HFFc6 (cell line): ENCODE results near the gene CADPS2. TPM values are rescaled to one million over a fixed set of nuclear protein-coding genes. Genes with fewer than 3 reads are reported as not detected.

ENCODE experiments used
- DNase-seq: peaks from one replicate; pipeline ENCODE4 v3.0.0-alpha.2; 2018
- H3K27ac Mint-ChIP-seq: 2 replicates; pipeline ENCODE4 v1.8.0; 2020; ENCODE audit warnings: mild to moderate bottlenecking, mixed read lengths
- H3K27me3 Mint-ChIP-seq: 2 replicates; pipeline ENCODE4 v1.8.0; 2021; ENCODE audit warnings: mild to moderate bottlenecking, moderate library complexity, mixed read lengths; ENCODE audit not compliant: insufficient read depth
- H3K36me3 Mint-ChIP-seq: 2 replicates; pipeline ENCODE4 v1.8.0; 2021; ENCODE audit warnings: low read depth, mixed read lengths
- H3K4me1 Mint-ChIP-seq: 2 replicates; pipeline ENCODE4 v1.8.0; 2020; ENCODE audit warnings: low read depth, mixed read lengths
- H3K4me3 Mint-ChIP-seq: 2 replicates; pipeline ENCODE4 v1.8.0; 2020; ENCODE audit warnings: mild to moderate bottlenecking, moderate library complexity, mixed read lengths
- H3K9me3 Mint-ChIP-seq: 2 replicates; pipeline ENCODE4 v1.8.0; 2020; ENCODE audit warnings: mild to moderate bottlenecking, mixed read lengths
- total RNA-seq, 6 experiments: library from RNA; stranded (reverse); fragmentation: NEBNext Ultra II Directional; extraction: Animal tissue kit (Norgen Biotek cat#: 25700); gene quantifications; 2 replicates in 1 of 6; 3 replicates in 5 of 6; pipeline ENCODE4 v1.2.3, GENCODE V29; 2021
- TF ChIP-seq, protein P1 (sequence below): fragments of 200-600 bp; sonication (generic); IDR thresholded peaks from 2 replicates; pipeline ENCODE4 v1.5.0; 2021; ENCODE audit warnings: antibody characterized with exemption, mild to moderate bottlenecking

The CADPS2 gene
- total RNA-seq, 6 experiments from 2014 or later, result not detected

- no peaks in the 10 kb centered on the region for H3K27me3 Mint-ChIP-seq
- H3K4me1 Mint-ChIP-seq, result no peaks in the 10 kb centered on the region
- peaks cover 9% of the 10 kb centered on the region; the same call in 1 of the 2 replicates for H3K9me3 Mint-ChIP-seq
- no peaks in the 10 kb centered on the region for H3K36me3 Mint-ChIP-seq
- DNase-seq, result no peak
- no peak overlapping the region for H3K27ac Mint-ChIP-seq
- TF ChIP-seq, protein P1, sequence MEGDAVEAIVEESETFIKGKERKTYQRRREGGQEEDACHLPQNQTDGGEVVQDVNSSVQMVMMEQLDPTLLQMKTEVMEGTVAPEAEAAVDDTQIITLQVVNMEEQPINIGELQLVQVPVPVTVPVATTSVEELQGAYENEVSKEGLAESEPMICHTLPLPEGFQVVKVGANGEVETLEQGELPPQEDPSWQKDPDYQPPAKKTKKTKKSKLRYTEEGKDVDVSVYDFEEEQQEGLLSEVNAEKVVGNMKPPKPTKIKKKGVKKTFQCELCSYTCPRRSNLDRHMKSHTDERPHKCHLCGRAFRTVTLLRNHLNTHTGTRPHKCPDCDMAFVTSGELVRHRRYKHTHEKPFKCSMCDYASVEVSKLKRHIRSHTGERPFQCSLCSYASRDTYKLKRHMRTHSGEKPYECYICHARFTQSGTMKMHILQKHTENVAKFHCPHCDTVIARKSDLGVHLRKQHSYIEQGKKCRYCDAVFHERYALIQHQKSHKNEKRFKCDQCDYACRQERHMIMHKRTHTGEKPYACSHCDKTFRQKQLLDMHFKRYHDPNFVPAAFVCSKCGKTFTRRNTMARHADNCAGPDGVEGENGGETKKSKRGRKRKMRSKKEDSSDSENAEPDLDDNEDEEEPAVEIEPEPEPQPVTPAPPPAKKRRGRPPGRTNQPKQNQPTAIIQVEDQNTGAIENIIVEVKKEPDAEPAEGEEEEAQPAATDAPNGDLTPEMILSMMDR, result no peak
- H3K4me3 Mint-ChIP-seq, result no peak overlapping the region
These were observed 313.6 kb downstream of the CADPS2 start for GRCh38 chr7:122572706-122573105.

- Mint-ChIP-seq H3K4me3 (no peak overlapping the region), H3K4me1 (no peaks in the 10 kb centered on the region), H3K27ac (no peak overlapping the region), H3K36me3 (no peaks in the 10 kb centered on the region), H3K9me3 (peaks cover 31% of the 10 kb centered on the region), H3K27me3 (no peaks in the 10 kb centered on the region)
- DNase-seq, result no peak
- TF ChIP-seq, protein P1, result no peak
These were observed 324.9 kb downstream of the CADPS2 start for GRCh38 chr7:122561326-122561725.

DNA sequence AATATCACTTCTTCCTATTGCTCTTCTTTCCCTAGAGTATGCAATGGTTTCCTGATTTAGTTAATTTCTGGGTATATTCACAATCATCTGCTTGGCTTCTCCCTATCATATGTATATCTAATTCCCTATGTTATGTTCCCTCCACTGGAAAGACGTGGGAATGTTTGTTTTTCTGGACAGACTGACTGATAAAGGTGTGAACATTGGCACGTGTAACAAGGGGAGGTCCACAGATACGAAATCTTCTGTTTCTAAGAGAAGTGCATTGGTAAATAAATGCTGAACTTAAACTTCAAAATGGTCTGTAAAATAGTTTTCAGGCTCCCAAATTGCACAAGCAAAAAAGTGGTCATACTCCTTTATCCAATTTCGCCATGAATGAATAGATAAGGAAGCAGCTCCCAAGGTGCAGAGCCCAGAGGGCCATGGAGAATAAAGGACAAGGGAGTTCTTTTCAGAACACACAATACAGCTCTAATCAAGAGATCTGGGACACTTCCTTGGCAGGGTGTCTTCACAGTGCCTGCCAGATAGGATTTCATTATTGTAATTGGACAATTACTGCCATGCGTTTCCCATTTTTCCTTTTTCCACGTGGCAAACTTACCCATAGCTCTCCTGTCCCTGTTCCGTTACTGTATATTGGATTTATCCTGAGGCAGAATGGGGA is 329.3 kb downstream of the CADPS2 start:
- no peaks in the 10 kb centered on the region for H3K27me3 Mint-ChIP-seq
- no peak overlapping the region for H3K4me3 Mint-ChIP-seq
- TF ChIP-seq, protein P1, result no peak
- no peak overlapping the region for H3K27ac Mint-ChIP-seq
- peaks cover 25% of the 10 kb centered on the region for H3K9me3 Mint-ChIP-seq
- DNase-seq, result no peak
- H3K36me3 Mint-ChIP-seq, result no peaks in the 10 kb centered on the region
- H3K4me1 Mint-ChIP-seq, result no peaks in the 10 kb centered on the region

DNA sequence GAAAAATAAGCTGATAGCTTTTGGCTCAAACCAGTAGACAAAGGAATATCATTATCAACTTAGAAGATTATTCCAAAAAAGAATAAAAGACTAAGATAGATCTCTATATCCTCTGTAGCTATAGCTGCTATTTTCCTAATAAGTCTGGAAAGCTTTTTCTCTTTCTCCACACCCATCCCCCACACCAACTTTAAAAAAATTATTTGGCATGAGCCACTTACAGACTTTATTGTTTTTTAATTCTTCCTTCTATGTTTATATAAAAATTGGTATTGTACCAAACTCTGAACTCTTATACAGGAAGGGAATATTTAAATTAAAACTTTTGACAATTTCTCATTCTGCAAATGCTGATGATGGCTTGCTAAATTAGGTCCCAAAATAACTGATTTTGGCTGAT is 330.0 kb downstream of the CADPS2 start:
- H3K27me3 Mint-ChIP-seq, result no peaks in the 10 kb centered on the region
- no peak overlapping the region for H3K4me3 Mint-ChIP-seq
- TF ChIP-seq, protein P1, result no peak
- peaks cover 24% of the 10 kb centered on the region for H3K9me3 Mint-ChIP-seq
- H3K36me3 Mint-ChIP-seq, result no peaks in the 10 kb centered on the region
- no peaks in the 10 kb centered on the region for H3K4me1 Mint-ChIP-seq
- no peak overlapping the region for H3K27ac Mint-ChIP-seq
- DNase-seq, result no peak

GRCh38 chr7:122553761-122554160 is 332.5 kb downstream of the CADPS2 start:
- TF ChIP-seq, protein P1, result no peak
- no peak for DNase-seq
- Mint-ChIP-seq H3K27ac (no peak overlapping the region), H3K36me3 (no peaks in the 10 kb centered on the region), H3K4me1 (no peaks in the 10 kb centered on the region), H3K9me3 (0 out of 2 replicates have a peak, but pooled peaks cover 5% of the 10 kb centered on the region), H3K27me3 (no peaks in the 10 kb centered on the region), H3K4me3 (no peak overlapping the region)
